ENCODE measurements around the gene NF2.

The NF2 gene

DNA sequence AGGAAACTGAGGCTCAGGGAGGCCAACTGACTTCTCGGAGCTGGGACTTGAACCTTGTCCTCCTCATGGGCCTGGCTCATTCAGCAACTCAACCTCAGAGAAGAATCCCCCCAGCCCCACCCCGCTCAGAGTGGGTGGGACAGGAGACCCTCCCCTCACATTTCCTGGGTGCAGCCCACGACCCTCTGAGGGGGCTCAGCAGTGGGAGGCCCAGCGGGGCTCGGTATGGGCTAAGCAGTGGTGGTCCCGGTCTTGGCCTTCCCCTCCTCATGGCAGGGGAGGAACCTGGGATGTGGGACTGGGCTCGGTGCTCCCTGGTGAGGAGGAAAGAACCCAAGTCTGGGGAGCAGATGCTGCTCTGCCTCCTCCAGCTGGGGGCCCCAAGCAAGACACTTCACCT is 102.2 kb downstream of the NF2 start:
- H2BK15ac ChIP-seq (replicated peaks; ENCODE audit: low read depth), result no peak overlapping the region
- H3K4me2 ChIP-seq (ENCODE audit: low read length), result no peak overlapping the region
- peaks cover 4% of the 10 kb centered on the region for H3K4me1 ChIP-seq (ENCODE audit: control insufficient read depth, low read depth, low read length)
- H4K5ac ChIP-seq (ENCODE audit: low read length), result no peak overlapping the region
- H2AK5ac ChIP-seq (ENCODE audit: low read length), result no peak overlapping the region
- no peak overlapping the region for H3K4me3 ChIP-seq (ENCODE audit: low read length)
- H2BK120ac ChIP-seq (ENCODE audit: low read depth, low read length), result no peak overlapping the region
- no peaks in the 10 kb centered on the region for H3K36me3 ChIP-seq (ENCODE audit: control insufficient read depth, insufficient read depth, low read length)
- H3K4ac ChIP-seq (ENCODE audit: low read depth, low read length), result no peak overlapping the region
- H3K79me2 ChIP-seq (ENCODE audit: control insufficient read depth, insufficient read depth, low read length), result no peaks in the 10 kb centered on the region
- no peak overlapping the region for H3K56ac ChIP-seq (ENCODE audit: low read length)
- no peak for DNase-seq
- peaks cover 2% of the 10 kb centered on the region for H3K27me3 ChIP-seq (ENCODE audit: insufficient read depth, low read length, poor library complexity)
- no peak overlapping the region for H3K18ac ChIP-seq (ENCODE audit: low read length)
- H3K27ac ChIP-seq (ENCODE audit: low read depth, low read length), result no peak overlapping the region
- no peak overlapping the region for H3K23ac ChIP-seq (ENCODE audit: low read length)
- H3K9ac ChIP-seq (ENCODE audit: low read length), result no peak overlapping the region
- no peak overlapping the region for H4K8ac ChIP-seq (ENCODE audit: low read depth, low read length)
- H2BK5ac ChIP-seq (ENCODE audit: low read length), result no peak overlapping the region
- no CpG with 5 or more reads among the region's 7 CpGs for WGBS (ENCODE audit: extremely low coverage, insufficient coverage, low lambda C conversion rate)
- no peaks in the 10 kb centered on the region for H3K79me1 ChIP-seq (ENCODE audit: low read length)

GRCh38 chr22:29706486-29706885 is 103.1 kb downstream of the NF2 start:
- H4K5ac ChIP-seq (ENCODE audit: low read length), result no peak overlapping the region
- H2AK5ac ChIP-seq (ENCODE audit: low read length), result no peak overlapping the region
- no peak overlapping the region for H3K9ac ChIP-seq (ENCODE audit: low read length)
- no peak overlapping the region for H2BK120ac ChIP-seq (ENCODE audit: low read depth, low read length)
- H4K8ac ChIP-seq (ENCODE audit: low read depth, low read length), result no peak overlapping the region
- peaks cover 2% of the 10 kb centered on the region for H3K27me3 ChIP-seq (ENCODE audit: insufficient read depth, low read length, poor library complexity)
- no peak overlapping the region for H3K23ac ChIP-seq (ENCODE audit: low read length)
- no peak overlapping the region for H2BK15ac ChIP-seq (replicated peaks; ENCODE audit: low read depth)
- no peak overlapping the region for H3K4me3 ChIP-seq (ENCODE audit: low read length)
- H3K79me2 ChIP-seq (ENCODE audit: control insufficient read depth, insufficient read depth, low read length), result no peaks in the 10 kb centered on the region
- no peak overlapping the region for H3K27ac ChIP-seq (ENCODE audit: low read depth, low read length)
- no peaks in the 10 kb centered on the region for H3K79me1 ChIP-seq (ENCODE audit: low read length)
- H2BK5ac ChIP-seq (ENCODE audit: low read length), result no peak overlapping the region
- no peak overlapping the region for H3K4me2 ChIP-seq (ENCODE audit: low read length)
- no peaks in the 10 kb centered on the region for H3K36me3 ChIP-seq (ENCODE audit: control insufficient read depth, insufficient read depth, low read length)
- no peak overlapping the region for H3K18ac ChIP-seq (ENCODE audit: low read length)
- peaks cover 4% of the 10 kb centered on the region for H3K4me1 ChIP-seq (ENCODE audit: control insufficient read depth, low read depth, low read length)
- no peak overlapping the region for H3K56ac ChIP-seq (ENCODE audit: low read length)
- peak; percentile 41 for DNase-seq
- no peak overlapping the region for H3K4ac ChIP-seq (ENCODE audit: low read depth, low read length)
- WGBS (ENCODE audit: extremely low coverage, insufficient coverage, low lambda C conversion rate), result no CpG with 5 or more reads among the region's 9 CpGs

DNA sequence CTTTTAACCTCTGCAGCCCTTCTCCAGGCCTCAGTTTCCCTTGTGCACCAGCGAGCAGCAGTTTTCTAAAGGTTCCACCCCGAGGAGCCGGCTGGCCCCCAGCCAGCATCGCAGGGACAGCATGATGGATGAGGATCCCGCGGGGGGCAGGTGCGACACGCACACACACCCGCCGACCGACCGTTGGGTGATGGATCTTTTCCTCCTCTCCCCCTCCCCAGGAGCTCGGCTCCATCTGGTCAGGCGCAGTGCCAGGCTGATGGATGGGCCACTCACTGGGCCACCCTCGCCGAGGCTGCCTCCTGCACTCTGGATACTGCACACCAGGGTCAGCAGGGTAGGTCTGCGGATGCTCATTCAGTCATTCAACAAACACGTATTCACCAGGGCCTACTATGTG is 103.6 kb downstream of the NF2 start:
- Histone ChIP-seq H3K79me1 (ENCODE audit: low read length) (no peaks in the 10 kb centered on the region), H4K5ac (ENCODE audit: low read length) (no peak overlapping the region), H3K27ac (ENCODE audit: low read depth, low read length) (no peak overlapping the region), H3K4me1 (ENCODE audit: control insufficient read depth, low read depth, low read length) (peaks cover 4% of the 10 kb centered on the region), H4K8ac (ENCODE audit: low read depth, low read length) (no peak overlapping the region), H3K18ac (ENCODE audit: low read length) (no peak overlapping the region), H2BK120ac (ENCODE audit: low read depth, low read length) (no peak overlapping the region), H3K23ac (ENCODE audit: low read length) (no peak overlapping the region), H3K56ac (ENCODE audit: low read length) (no peak overlapping the region), H3K79me2 (ENCODE audit: control insufficient read depth, insufficient read depth, low read length) (no peaks in the 10 kb centered on the region), H3K4ac (ENCODE audit: low read depth, low read length) (no peak overlapping the region), H3K4me3 (ENCODE audit: low read length) (no peak overlapping the region), H3K27me3 (ENCODE audit: insufficient read depth, low read length, poor library complexity) (peaks cover 2% of the 10 kb centered on the region), H2BK15ac (replicated peaks; ENCODE audit: low read depth) (no peak overlapping the region), H2AK5ac (ENCODE audit: low read length) (no peak overlapping the region), H3K36me3 (ENCODE audit: control insufficient read depth, insufficient read depth, low read length) (no peaks in the 10 kb centered on the region), H3K4me2 (ENCODE audit: low read length) (no peak overlapping the region), H3K9ac (ENCODE audit: low read length) (no peak overlapping the region), H2BK5ac (ENCODE audit: low read length) (no peak overlapping the region)
- no CpG with 5 or more reads among the region's 18 CpGs for WGBS (ENCODE audit: extremely low coverage, insufficient coverage, low lambda C conversion rate)
- DNase-seq, result no peak

GRCh38 chr22:29707471-29707870 is 104.0 kb downstream of the NF2 start:
- Histone ChIP-seq H3K36me3 (ENCODE audit: control insufficient read depth, insufficient read depth, low read length) (no peaks in the 10 kb centered on the region), H3K27ac (ENCODE audit: low read depth, low read length) (no peak overlapping the region), H3K56ac (ENCODE audit: low read length) (no peak overlapping the region), H2BK15ac (replicated peaks; ENCODE audit: low read depth) (no peak overlapping the region), H3K27me3 (ENCODE audit: insufficient read depth, low read length, poor library complexity) (peaks cover 2% of the 10 kb centered on the region), H3K4me1 (ENCODE audit: control insufficient read depth, low read depth, low read length) (peaks cover 4% of the 10 kb centered on the region), H3K9ac (ENCODE audit: low read length) (no peak overlapping the region), H4K5ac (ENCODE audit: low read length) (no peak overlapping the region), H3K79me1 (ENCODE audit: low read length) (no peaks in the 10 kb centered on the region), H3K18ac (ENCODE audit: low read length) (no peak overlapping the region), H2BK120ac (ENCODE audit: low read depth, low read length) (no peak overlapping the region), H4K8ac (ENCODE audit: low read depth, low read length) (no peak overlapping the region), H3K79me2 (ENCODE audit: control insufficient read depth, insufficient read depth, low read length) (no peaks in the 10 kb centered on the region), H2AK5ac (ENCODE audit: low read length) (no peak overlapping the region), H3K4me3 (ENCODE audit: low read length) (no peak overlapping the region), H2BK5ac (ENCODE audit: low read length) (no peak overlapping the region), H3K4ac (ENCODE audit: low read depth, low read length) (no peak overlapping the region), H3K4me2 (ENCODE audit: low read length) (no peak overlapping the region), H3K23ac (ENCODE audit: low read length) (no peak overlapping the region)
- no peak for DNase-seq
- WGBS (ENCODE audit: extremely low coverage, insufficient coverage, low lambda C conversion rate), result no CpG with 5 or more reads among the region's 5 CpGs

- H2BK15ac ChIP-seq (replicated peaks; ENCODE audit: low read depth), result no peak overlapping the region
- no peak overlapping the region for H2BK120ac ChIP-seq (ENCODE audit: low read depth, low read length)
- H3K4ac ChIP-seq (ENCODE audit: low read depth, low read length), result no peak overlapping the region
- H3K79me2 ChIP-seq (ENCODE audit: control insufficient read depth, insufficient read depth, low read length), result no peaks in the 10 kb centered on the region
- no peak overlapping the region for H3K18ac ChIP-seq (ENCODE audit: low read length)
- no peaks in the 10 kb centered on the region for H3K36me3 ChIP-seq (ENCODE audit: control insufficient read depth, insufficient read depth, low read length)
- H3K56ac ChIP-seq (ENCODE audit: low read length), result no peak overlapping the region
- H2BK5ac ChIP-seq (ENCODE audit: low read length), result no peak overlapping the region
- no peak overlapping the region for H3K27ac ChIP-seq (ENCODE audit: low read depth, low read length)
- no peak overlapping the region for H3K9ac ChIP-seq (ENCODE audit: low read length)
- H4K8ac ChIP-seq (ENCODE audit: low read depth, low read length), result no peak overlapping the region
- H3K23ac ChIP-seq (ENCODE audit: low read length), result no peak overlapping the region
- no peak for DNase-seq
- WGBS (ENCODE audit: extremely low coverage, insufficient coverage, low lambda C conversion rate), result no CpG with 5 or more reads among the region's 15 CpGs
- no peak overlapping the region for H3K4me3 ChIP-seq (ENCODE audit: low read length)
- H3K4me2 ChIP-seq (ENCODE audit: low read length), result no peak overlapping the region
- H3K79me1 ChIP-seq (ENCODE audit: low read length), result no peaks in the 10 kb centered on the region
- H2AK5ac ChIP-seq (ENCODE audit: low read length), result no peak overlapping the region
- H3K4me1 ChIP-seq (ENCODE audit: control insufficient read depth, low read depth, low read length), result no peaks in the 10 kb centered on the region
- no peaks in the 10 kb centered on the region for H3K27me3 ChIP-seq (ENCODE audit: insufficient read depth, low read length, poor library complexity)
- no peak overlapping the region for H4K5ac ChIP-seq (ENCODE audit: low read length)
Observed at GRCh38 chr22:29710193-29710592, 106.8 kb downstream of the NF2 start.

DNA sequence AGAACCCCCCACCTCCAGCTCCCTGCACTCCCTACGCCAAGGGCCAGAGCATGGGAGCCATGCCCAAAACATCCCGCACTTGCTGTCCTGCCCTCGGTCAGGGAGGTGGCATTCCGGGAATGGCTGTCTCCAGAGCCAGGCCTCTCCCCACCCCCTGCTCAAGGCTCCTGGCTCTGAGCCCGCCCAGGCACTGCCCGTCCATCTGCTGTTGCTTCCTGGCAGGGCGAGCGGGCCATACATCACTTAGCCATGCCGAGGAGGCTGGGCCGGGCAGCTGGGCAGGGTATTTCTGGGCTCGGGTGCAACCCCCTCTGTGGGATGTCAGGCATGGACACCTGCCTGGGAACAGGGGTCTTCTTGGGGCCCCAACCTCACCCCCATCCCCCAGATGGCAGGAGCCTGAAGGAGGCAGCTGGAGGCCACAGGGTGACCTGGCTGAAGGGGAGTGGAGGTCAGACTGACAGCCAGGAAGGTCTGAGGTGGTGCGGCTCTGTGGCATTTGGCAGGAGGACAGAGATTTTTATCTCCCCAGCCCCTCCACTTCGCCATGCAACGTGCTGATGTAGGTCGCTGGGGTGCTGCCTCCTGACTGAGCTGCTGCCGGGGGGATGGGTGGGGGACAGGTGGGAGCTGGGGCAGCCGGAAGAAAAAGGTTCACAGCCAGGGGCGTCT is 107.6 kb downstream of the NF2 start:
- DNase-seq, result no peak
- Histone ChIP-seq H3K36me3 (ENCODE audit: control insufficient read depth, insufficient read depth, low read length) (no peaks in the 10 kb centered on the region), H3K9ac (ENCODE audit: low read length) (no peak overlapping the region), H4K5ac (ENCODE audit: low read length) (no peak overlapping the region), H3K4me3 (ENCODE audit: low read length) (no peak overlapping the region), H3K23ac (ENCODE audit: low read length) (no peak overlapping the region), H3K27ac (ENCODE audit: low read depth, low read length) (no peak overlapping the region), H3K4me2 (ENCODE audit: low read length) (no peak overlapping the region), H3K56ac (ENCODE audit: low read length) (no peak overlapping the region), H2AK5ac (ENCODE audit: low read length) (no peak overlapping the region), H3K4ac (ENCODE audit: low read depth, low read length) (no peak overlapping the region), H3K27me3 (ENCODE audit: insufficient read depth, low read length, poor library complexity) (no peaks in the 10 kb centered on the region), H2BK5ac (ENCODE audit: low read length) (no peak overlapping the region), H3K79me1 (ENCODE audit: low read length) (no peaks in the 10 kb centered on the region), H3K4me1 (ENCODE audit: control insufficient read depth, low read depth, low read length) (no peaks in the 10 kb centered on the region), H3K79me2 (ENCODE audit: control insufficient read depth, insufficient read depth, low read length) (no peaks in the 10 kb centered on the region), H2BK15ac (replicated peaks; ENCODE audit: low read depth) (no peak overlapping the region), H3K18ac (ENCODE audit: low read length) (no peak overlapping the region), H4K8ac (ENCODE audit: low read depth, low read length) (no peak overlapping the region), H2BK120ac (ENCODE audit: low read depth, low read length) (no peak overlapping the region)
- WGBS (ENCODE audit: extremely low coverage, insufficient coverage, low lambda C conversion rate), result no CpG with 5 or more reads among the region's 18 CpGs
